Measurements from ENCODE around the gene DNAH11.

DNA sequence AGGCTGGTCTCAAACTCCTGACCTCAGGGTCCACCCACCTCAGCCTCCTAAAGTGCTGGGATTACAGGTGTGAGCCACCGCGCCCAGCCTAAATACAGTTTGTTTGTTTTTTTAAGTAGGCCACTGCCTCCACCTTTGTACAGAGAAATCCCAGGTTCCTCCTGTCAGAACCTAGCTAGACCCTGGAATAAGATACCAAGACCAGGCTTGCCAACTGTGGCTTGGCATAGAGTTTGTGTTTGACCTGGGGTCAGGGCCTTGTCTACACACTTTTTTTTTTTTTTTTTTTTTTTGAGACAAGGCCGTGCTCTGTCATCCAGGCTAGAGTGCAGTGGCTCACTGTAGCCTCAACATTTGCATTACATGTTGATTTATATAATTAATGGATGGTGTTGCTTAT is 34.3 kb upstream of the DNAH11 start:
- no peak for TF ChIP-seq GATA2 (IDR thresholded peaks at IDR 0.05; ENCODE audit: low read depth, low read length)
- TF ChIP-seq GATA3 (IDR thresholded peaks at IDR 0.05; ENCODE audit: low read depth, low read length), result no peak

Measured in SH-SY5Y (cell line).